GM23248 (cell line): Measurements from ENCODE around the gene BAZ1B. TPM values are rescaled to one million over a fixed set of nuclear protein-coding genes. Genes with fewer than 3 reads are reported as not detected.
A peak's percentile ranks its signal among the peaks of the same experiment; 100 is the strongest.

Source experiments
- DNase-seq: peaks from one replicate; pipeline ENCODE4 v3.0.0-alpha.2; 2015
- H2AFZ ChIP-seq: fragments of 200-600 bp; sonication (generic); 2 replicates; pipeline ENCODE4 v1.6.1; 2016; ENCODE audit warnings: antibody characterized with exemption
- H3F3A ChIP-seq: fragments of 200-600 bp; sonication (generic); 2 replicates; pipeline ENCODE4 v1.6.1; 2016; ENCODE audit warnings: mild to moderate bottlenecking, antibody characterized with exemption, mixed run types; ENCODE audit not compliant: insufficient read depth
- H3K27ac ChIP-seq: fragments of 200-600 bp; sonication (generic); 2 replicates; pipeline ENCODE4 v1.5.1; 2016; ENCODE audit warnings: mild to moderate bottlenecking
- H3K27me3 ChIP-seq: fragments of 200-600 bp; sonication (generic); replicated peaks from 2 replicates; pipeline ENCODE4 v1.6.1; 2016; ENCODE audit warnings: mild to moderate bottlenecking; ENCODE audit not compliant: insufficient read depth
- H3K36me3 ChIP-seq: fragments of 200-600 bp; sonication (generic); 2 replicates; pipeline ENCODE4 v1.6.1; 2016; ENCODE audit warnings: low read depth, mild to moderate bottlenecking
- H3K4me1 ChIP-seq: fragments of 200-600 bp; sonication (generic); 2 replicates; pipeline ENCODE4 v1.6.1; 2016; ENCODE audit warnings: mild to moderate bottlenecking; ENCODE audit not compliant: insufficient read depth
- H3K4me2 ChIP-seq: fragments of 200-600 bp; sonication (generic); one replicate; pipeline ENCODE4 v1.6.1; 2016; ENCODE audit warnings: mild to moderate bottlenecking; ENCODE audit not compliant: unreplicated experiment
- H3K4me3 ChIP-seq: fragments of 200-600 bp; sonication (generic); 2 replicates; pipeline ENCODE4 v1.5.1; 2016; ENCODE audit warnings: mild to moderate bottlenecking
- H3K79me2 ChIP-seq: fragments of 200-600 bp; sonication (generic); 2 replicates; pipeline ENCODE4 v1.6.1; 2016; ENCODE audit warnings: mild to moderate bottlenecking; ENCODE audit not compliant: insufficient read depth
- H3K9ac ChIP-seq: fragments of 200-600 bp; sonication (generic); 2 replicates; pipeline ENCODE4 v1.6.1; 2016; ENCODE audit warnings: mild to moderate bottlenecking
- H3K9me2 ChIP-seq: fragments of 200-600 bp; sonication (generic); 2 replicates; pipeline ENCODE4 v1.6.1; 2016; ENCODE audit warnings: mixed run types, mild to moderate bottlenecking, moderate library complexity; ENCODE audit not compliant: insufficient read depth
- H3K9me3 ChIP-seq: fragments of 200-600 bp; sonication (generic); one replicate; pipeline ENCODE4 v1.6.1; 2017; ENCODE audit warnings: low read depth
- H4K20me1 ChIP-seq: fragments of 200-600 bp; sonication (generic); 2 replicates; pipeline ENCODE4 v1.6.0; 2016; ENCODE audit not compliant: insufficient read depth
- EZH2 ChIP-seq: fragments of 200-600 bp; sonication (generic); IDR thresholded peaks from 2 replicates; pipeline ENCODE4 v1.6.1; 2018; ENCODE audit warnings: antibody characterized with exemption, mild to moderate bottlenecking; ENCODE audit not compliant: insufficient read depth, poor library complexity, severe bottlenecking
- EZH2phosphoT487 ChIP-seq: fragments of 200-600 bp; sonication (generic); IDR thresholded peaks from 2 replicates; pipeline ENCODE4 v1.6.1; 2018; ENCODE audit warnings: antibody characterized with exemption, moderate library complexity, mild to moderate bottlenecking, low read depth; ENCODE audit not compliant: insufficient read depth
- WGBS, 2 experiments: methylation state at CpG; one replicate each; pipeline ENCODE4 v1.1.6; 2015 to 2017; ENCODE audit warnings: low lambda C conversion rate in 2 of 2, low coverage in 1 of 2; ENCODE audit errors: missing lambda C conversion rate in 2 of 2; 5-methylcytosine and 5-hydroxymethylcytosine counted together
- in situ Hi-C: fragments of 300-500 bp; cut with MboI; formaldehyde crosslinking; loops from 2 replicates; pipeline ENCODE4 v1.15.0; 2020
- polyA plus RNA-seq: library from polyadenylated mRNA; unstranded; fragments of >200 nt; fragmentation: Nextera tagmentation; extraction: Ambion mirVana; gene quantifications from 2 replicates; pipeline ENCODE4 v1.2.1, GENCODE V29; 2016
- total RNA-seq: library from RNA; depleted of rRNA; stranded (reverse); fragments of >200 nt; shearing (Covaris generic); gene quantifications from 2 replicates; pipeline ENCODE4 v1.2.3, GENCODE V29; 2014

The BAZ1B gene
- total and polyA plus RNA-seq, 2 experiments from 2014 or later, result 24.0 to 41.8 TPM

- peaks cover 57% of the 10 kb centered on the region for H3K79me2 ChIP-seq
- 1% methylated on average over 33 to 36 of the region's 36 CpGs for WGBS, 2 experiments
- H3K27ac ChIP-seq, result peak overlapping the region; percentile 72
- H3K4me3 ChIP-seq, result peak overlapping the region; percentile 79
- H4K20me1 ChIP-seq, result peaks cover 6% of the 10 kb centered on the region; the same call in 1 of the 2 replicates
- H3F3A ChIP-seq, result peaks cover 31% of the 10 kb centered on the region
- peak overlapping the region; percentile 90 for H3K9ac ChIP-seq
- peak; percentile 65 for DNase-seq
- H3K36me3 ChIP-seq, result peaks cover 13% of the 10 kb centered on the region; the same call in 1 of the 2 replicates
- peak overlapping the region; percentile 98 for H3K4me2 ChIP-seq
- TF ChIP-seq EZH2phosphoT487, result no peak
- no peak for TF ChIP-seq EZH2
- H3K27me3 ChIP-seq, result no peaks in the 10 kb centered on the region
- peak overlapping the region; percentile 89 for H2AFZ ChIP-seq
- in situ Hi-C loops, result no loop called here
- H3K9me3 ChIP-seq, result no peaks in the 10 kb centered on the region
- no peaks in the 10 kb centered on the region for H3K9me2 ChIP-seq
- peaks cover 20% of the 10 kb centered on the region for H3K4me1 ChIP-seq
Observed at GRCh38 chr7:73520673-73521635, 1.1 kb downstream of the BAZ1B start.

GRCh38 chr7:73519867-73520672, 2.0 kb downstream of the BAZ1B start:
- peak; percentile 38 for DNase-seq
- H3K79me2 ChIP-seq, result peaks cover 66% of the 10 kb centered on the region
- H2AFZ ChIP-seq, result peak overlapping the region; percentile 89
- H3K9ac ChIP-seq, result peak overlapping the region; percentile 90
- peak overlapping the region; percentile 98 for H3K4me2 ChIP-seq
- no peaks in the 10 kb centered on the region for H3K9me2 ChIP-seq
- H3F3A ChIP-seq, result peaks cover 31% of the 10 kb centered on the region
- in situ Hi-C loops, result no loop called here
- H3K9me3 ChIP-seq, result no peaks in the 10 kb centered on the region
- peaks cover 6% of the 10 kb centered on the region; the same call in 1 of the 2 replicates for H4K20me1 ChIP-seq
- peaks cover 20% of the 10 kb centered on the region for H3K4me1 ChIP-seq
- peak overlapping the region; percentile 79 for H3K4me3 ChIP-seq
- H3K36me3 ChIP-seq, result peaks cover 13% of the 10 kb centered on the region; the same call in 1 of the 2 replicates
- 63 to 66% methylated on average over 18 of the region's 18 CpGs for WGBS, 2 experiments
- no peaks in the 10 kb centered on the region for H3K27me3 ChIP-seq
- no peak for TF ChIP-seq EZH2phosphoT487
- TF ChIP-seq EZH2, result no peak
- peak overlapping the region; percentile 72 for H3K27ac ChIP-seq

GRCh38 chr7:73518470-73518869, 3.6 kb downstream of the BAZ1B start:
- peaks cover 31% of the 10 kb centered on the region for H3F3A ChIP-seq
- TF ChIP-seq EZH2phosphoT487 (no peak), EZH2 (no peak)
- H4K20me1 ChIP-seq, result peaks cover 6% of the 10 kb centered on the region; the same call in 1 of the 2 replicates
- peaks cover 82% of the 10 kb centered on the region for H3K79me2 ChIP-seq
- 0 out of 2 replicates have a peak overlapping the region, but pooled peaks have one; percentile 72 for H3K27ac ChIP-seq
- no peak for DNase-seq
- H3K4me2 ChIP-seq, result peak overlapping the region; percentile 98
- WGBS, 2 experiments, result 70% methylated on average over 5 of the region's 5 CpGs
- in situ Hi-C loops, result no loop called here
- no peaks in the 10 kb centered on the region for H3K27me3 ChIP-seq
- H3K36me3 ChIP-seq, result peaks cover 25% of the 10 kb centered on the region; the same call in 1 of the 2 replicates
- H2AFZ ChIP-seq, result no peak overlapping the region
- H3K9ac ChIP-seq, result no peak overlapping the region
- no peaks in the 10 kb centered on the region for H3K9me3 ChIP-seq
- no peaks in the 10 kb centered on the region for H3K9me2 ChIP-seq
- peaks cover 20% of the 10 kb centered on the region for H3K4me1 ChIP-seq
- H3K4me3 ChIP-seq, result peak overlapping the region; percentile 79

- Histone ChIP-seq H3K9me2 (no peaks in the 10 kb centered on the region), H3K27ac (no peak overlapping the region), H3K9me3 (no peaks in the 10 kb centered on the region), H3K4me1 (peaks cover 20% of the 10 kb centered on the region), H3K4me2 (no peak overlapping the region), H3K9ac (no peak overlapping the region), H3K4me3 (no peak overlapping the region), H4K20me1 (peaks cover 6% of the 10 kb centered on the region; the same call in 1 of the 2 replicates), H2AFZ (no peak overlapping the region), H3K27me3 (no peaks in the 10 kb centered on the region), H3K36me3 (peaks cover 34% of the 10 kb centered on the region), H3K79me2 (peaks cover 93% of the 10 kb centered on the region), H3F3A (peaks cover 31% of the 10 kb centered on the region)
- WGBS, 2 experiments, result 92 to 95% methylated on average over 6 of the region's 6 CpGs
- no peak for DNase-seq
- in situ Hi-C loops, result no loop called here
- no peak for TF ChIP-seq EZH2phosphoT487
- no peak for TF ChIP-seq EZH2
Observed at GRCh38 chr7:73517241-73517995, 4.7 kb downstream of the BAZ1B start.
